H1 (cell line): ENCODE results near the gene CACNA1G. TPM values are rescaled to one million over a fixed set of nuclear protein-coding genes. Genes with fewer than 3 reads are reported as not detected.

Source experiments
- YY1 ChIP-seq: IDR thresholded peaks from 2 replicates; pipeline ENCODE4 v1.6.1; 2011; ENCODE audit warnings: low read depth, mild to moderate bottlenecking, low read length
- polyA plus RNA-seq, 7 experiments: library from polyadenylated mRNA; depleted of rRNA in 3 of 7; stranded (reverse) in 5 of 7; unstranded in 2 of 7; fragments of >200 nt in 5 of 7; fragments of 200-250 nt in 2 of 7; gene quantifications; 1 replicate in 5 of 7; 2 replicates in 1 of 7; 4 replicates in 1 of 7; pipeline versions ENCODE4 v1.2.1 to v1.2.3, GENCODE V29; 2011 to 2013; ENCODE audit warnings: missing spikeins in 2 of 7, mixed read lengths in 2 of 7
- total RNA-seq: library from RNA; stranded (reverse); fragmentation: NEBNext Ultra II Directional; extraction: Animal tissue kit (Norgen Biotek cat#: 25700); gene quantifications from 2 replicates; pipeline ENCODE4 v1.2.1, GENCODE V29; 2021
- TF ChIP-seq, protein P1 (sequence below), 3 experiments: IDR thresholded peaks; 1 replicate in 2 of 3; 2 replicates in 1 of 3; pipeline versions ENCODE4 v1.5.1 to v1.6.1; 2011; ENCODE audit warnings: low read length in 3 of 3, mild to moderate bottlenecking in 3 of 3, inconsistent platforms in 2 of 3, low read depth in 1 of 3, moderate library complexity in 1 of 3; ENCODE audit not compliant: insufficient read depth in 1 of 3; ENCODE audit errors: control extremely low read depth in 1 of 3

Gene CACNA1G
- total and polyA plus RNA-seq, 2 of the 8 experiments (the other 6 are each of a cell fraction or from before 2014, with no cell fraction given), result 2.9 to 4.9 TPM

DNA sequence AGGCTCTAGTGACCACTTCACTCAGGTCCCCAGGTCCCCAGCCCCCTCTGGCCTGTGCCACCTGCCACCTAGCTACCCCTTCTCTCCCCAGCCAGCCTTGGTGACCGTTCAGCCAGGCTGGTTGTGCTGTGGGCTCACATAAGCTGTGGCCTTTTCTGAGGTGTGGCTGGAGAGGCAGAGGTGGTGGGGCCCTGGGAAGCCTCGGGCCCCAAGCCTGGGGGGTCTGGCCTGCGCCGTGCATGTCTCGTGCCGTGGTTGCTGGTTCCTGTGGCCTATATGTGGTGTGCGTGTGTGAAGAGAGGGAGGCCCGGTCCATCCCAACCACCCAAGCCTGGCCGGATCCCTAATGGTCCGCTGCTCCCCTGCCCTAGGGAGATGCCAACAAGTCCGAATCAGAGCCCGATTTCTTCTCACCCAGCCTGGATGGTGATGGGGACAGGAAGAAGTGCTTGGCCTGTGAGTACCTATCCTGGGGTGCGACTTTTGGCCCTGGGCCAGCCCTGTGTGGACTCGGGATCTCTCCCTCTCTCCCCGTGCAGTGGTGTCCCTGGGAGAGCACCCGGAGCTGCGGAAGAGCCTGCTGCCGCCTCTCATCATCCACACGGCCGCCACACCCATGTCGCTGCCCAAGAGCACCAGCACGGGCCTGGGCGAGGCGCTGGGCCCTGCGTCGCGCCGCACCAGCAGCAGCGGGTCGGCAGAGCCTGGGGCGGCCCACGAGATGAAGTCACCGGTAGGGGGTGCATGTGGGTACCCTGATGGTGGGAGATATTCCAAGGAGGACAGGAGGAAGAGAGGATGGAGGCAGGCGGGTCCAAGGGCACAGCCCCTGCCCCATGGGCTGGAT, 35.9 kb downstream of the CACNA1G start (continued):
- TF ChIP-seq, protein P1, sequence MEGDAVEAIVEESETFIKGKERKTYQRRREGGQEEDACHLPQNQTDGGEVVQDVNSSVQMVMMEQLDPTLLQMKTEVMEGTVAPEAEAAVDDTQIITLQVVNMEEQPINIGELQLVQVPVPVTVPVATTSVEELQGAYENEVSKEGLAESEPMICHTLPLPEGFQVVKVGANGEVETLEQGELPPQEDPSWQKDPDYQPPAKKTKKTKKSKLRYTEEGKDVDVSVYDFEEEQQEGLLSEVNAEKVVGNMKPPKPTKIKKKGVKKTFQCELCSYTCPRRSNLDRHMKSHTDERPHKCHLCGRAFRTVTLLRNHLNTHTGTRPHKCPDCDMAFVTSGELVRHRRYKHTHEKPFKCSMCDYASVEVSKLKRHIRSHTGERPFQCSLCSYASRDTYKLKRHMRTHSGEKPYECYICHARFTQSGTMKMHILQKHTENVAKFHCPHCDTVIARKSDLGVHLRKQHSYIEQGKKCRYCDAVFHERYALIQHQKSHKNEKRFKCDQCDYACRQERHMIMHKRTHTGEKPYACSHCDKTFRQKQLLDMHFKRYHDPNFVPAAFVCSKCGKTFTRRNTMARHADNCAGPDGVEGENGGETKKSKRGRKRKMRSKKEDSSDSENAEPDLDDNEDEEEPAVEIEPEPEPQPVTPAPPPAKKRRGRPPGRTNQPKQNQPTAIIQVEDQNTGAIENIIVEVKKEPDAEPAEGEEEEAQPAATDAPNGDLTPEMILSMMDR (IDR thresholded peaks at IDR 0.05; ENCODE audit: control extremely low read depth in 1 of 3, insufficient read depth in 1 of 3, low read depth in 1 of 3, low read length in 3 of 3), result peak; percentile 74 to 83 (median 79)
- peak; percentile 53; the same call in 1 of the 2 replicates for TF ChIP-seq YY1
